ENCODE data around the gene CLIC6.

The CLIC6 gene

GRCh38 chr21:34733852-34734251, 65.1 kb downstream of the CLIC6 start:
- Histone ChIP-seq H3K4me1 (ENCODE audit: insufficient read depth, low read length) (no peaks in the 10 kb centered on the region), H3K9me3 (ENCODE audit: low read length) (no peaks in the 10 kb centered on the region), H3K27me3 (ENCODE audit: control insufficient read depth in 1 of 2, insufficient read depth in 2 of 2, low read length in 2 of 2) (no peaks in the 10 kb centered on the region), H3K36me3 (ENCODE audit: insufficient read depth, low read length) (no peaks in the 10 kb centered on the region), H3K4me3 (ENCODE audit: low read depth in 1 of 2, low read length in 2 of 2) (no peak overlapping the region), H3K27ac (ENCODE audit: low read depth, low read length) (no peak overlapping the region), H3K9ac (ENCODE audit: low read length) (no peak overlapping the region)

- H3K9ac ChIP-seq (ENCODE audit: low read length), result no peak overlapping the region
- H3K4me3 ChIP-seq (ENCODE audit: low read depth in 1 of 2, low read length in 2 of 2), result no peak overlapping the region
- H3K4me1 ChIP-seq (ENCODE audit: insufficient read depth, low read length), result no peaks in the 10 kb centered on the region
- H3K36me3 ChIP-seq (ENCODE audit: insufficient read depth, low read length), result no peaks in the 10 kb centered on the region
- H3K9me3 ChIP-seq (ENCODE audit: low read length), result no peaks in the 10 kb centered on the region
- no peaks in the 10 kb centered on the region for H3K27me3 ChIP-seq (ENCODE audit: control insufficient read depth in 1 of 2, insufficient read depth in 2 of 2, low read length in 2 of 2)
- H3K27ac ChIP-seq (ENCODE audit: low read depth, low read length), result no peak overlapping the region
These were observed 65.9 kb downstream of the CLIC6 start for GRCh38 chr21:34734696-34735095.

GRCh38 chr21:34736116-34736874, 67.5 kb downstream of the CLIC6 start:
- Histone ChIP-seq H3K9ac (ENCODE audit: low read length) (no peak overlapping the region), H3K36me3 (ENCODE audit: insufficient read depth, low read length) (no peaks in the 10 kb centered on the region), H3K4me1 (ENCODE audit: insufficient read depth, low read length) (no peaks in the 10 kb centered on the region), H3K9me3 (ENCODE audit: low read length) (no peaks in the 10 kb centered on the region), H3K27me3 (ENCODE audit: control insufficient read depth in 1 of 2, insufficient read depth in 2 of 2, low read length in 2 of 2) (no peaks in the 10 kb centered on the region), H3K4me3 (ENCODE audit: low read depth in 1 of 2, low read length in 2 of 2) (no peak overlapping the region), H3K27ac (ENCODE audit: low read depth, low read length) (no peak overlapping the region)

GRCh38 chr21:34737115-34737514, 68.3 kb downstream of the CLIC6 start:
- Histone ChIP-seq H3K27me3 (ENCODE audit: control insufficient read depth in 1 of 2, insufficient read depth in 2 of 2, low read length in 2 of 2) (no peaks in the 10 kb centered on the region), H3K4me3 (ENCODE audit: low read depth in 1 of 2, low read length in 2 of 2) (no peak overlapping the region), H3K9me3 (ENCODE audit: low read length) (no peaks in the 10 kb centered on the region), H3K36me3 (ENCODE audit: insufficient read depth, low read length) (no peaks in the 10 kb centered on the region), H3K9ac (ENCODE audit: low read length) (no peak overlapping the region), H3K27ac (ENCODE audit: low read depth, low read length) (no peak overlapping the region), H3K4me1 (ENCODE audit: insufficient read depth, low read length) (no peaks in the 10 kb centered on the region)

GRCh38 chr21:34740198-34740597, 71.4 kb downstream of the CLIC6 start:
- H3K4me1 ChIP-seq (ENCODE audit: insufficient read depth, low read length), result peaks cover 1% of the 10 kb centered on the region
- no peak overlapping the region for H3K4me3 ChIP-seq (ENCODE audit: low read depth in 1 of 2, low read length in 2 of 2)
- no peak overlapping the region for H3K27ac ChIP-seq (ENCODE audit: low read depth, low read length)
- no peaks in the 10 kb centered on the region for H3K9me3 ChIP-seq (ENCODE audit: low read length)
- no peaks in the 10 kb centered on the region for H3K27me3 ChIP-seq (ENCODE audit: control insufficient read depth in 1 of 2, insufficient read depth in 2 of 2, low read length in 2 of 2)
- no peak overlapping the region for H3K9ac ChIP-seq (ENCODE audit: low read length)
- H3K36me3 ChIP-seq (ENCODE audit: insufficient read depth, low read length), result no peaks in the 10 kb centered on the region

- Histone ChIP-seq H3K9me3 (ENCODE audit: low read length) (no peaks in the 10 kb centered on the region), H3K27me3 (ENCODE audit: control insufficient read depth in 1 of 2, insufficient read depth in 2 of 2, low read length in 2 of 2) (no peaks in the 10 kb centered on the region), H3K36me3 (ENCODE audit: insufficient read depth, low read length) (no peaks in the 10 kb centered on the region), H3K4me1 (ENCODE audit: insufficient read depth, low read length) (peaks cover 4% of the 10 kb centered on the region), H3K4me3 (ENCODE audit: low read depth in 1 of 2, low read length in 2 of 2) (no peak overlapping the region), H3K9ac (ENCODE audit: low read length) (no peak overlapping the region), H3K27ac (ENCODE audit: low read depth, low read length) (no peak overlapping the region)
These were observed 74.5 kb downstream of the CLIC6 start for GRCh38 chr21:34743285-34743684.

- Histone ChIP-seq H3K4me3 (ENCODE audit: low read depth in 1 of 2, low read length in 2 of 2) (no peak overlapping the region), H3K27ac (ENCODE audit: low read depth, low read length) (no peak overlapping the region), H3K27me3 (ENCODE audit: control insufficient read depth in 1 of 2, insufficient read depth in 2 of 2, low read length in 2 of 2) (no peaks in the 10 kb centered on the region), H3K4me1 (ENCODE audit: insufficient read depth, low read length) (peaks cover 4% of the 10 kb centered on the region), H3K9me3 (ENCODE audit: low read length) (no peaks in the 10 kb centered on the region), H3K9ac (ENCODE audit: low read length) (no peak overlapping the region), H3K36me3 (ENCODE audit: insufficient read depth, low read length) (no peaks in the 10 kb centered on the region)
These were observed 75.0 kb downstream of the CLIC6 start for GRCh38 chr21:34743831-34744230.

- H3K9me3 ChIP-seq (ENCODE audit: low read length), result no peaks in the 10 kb centered on the region
- peaks cover 4% of the 10 kb centered on the region for H3K4me1 ChIP-seq (ENCODE audit: insufficient read depth, low read length)
- no peaks in the 10 kb centered on the region for H3K36me3 ChIP-seq (ENCODE audit: insufficient read depth, low read length)
- H3K9ac ChIP-seq (ENCODE audit: low read length), result no peak overlapping the region
- H3K27me3 ChIP-seq (ENCODE audit: control insufficient read depth in 1 of 2, insufficient read depth in 2 of 2, low read length in 2 of 2), result no peaks in the 10 kb centered on the region
- H3K27ac ChIP-seq (ENCODE audit: low read depth, low read length), result no peak overlapping the region
- H3K4me3 ChIP-seq (ENCODE audit: low read depth in 1 of 2, low read length in 2 of 2), result no peak overlapping the region
These were observed 76.0 kb downstream of the CLIC6 start for GRCh38 chr21:34744801-34745200.

- H3K4me1 ChIP-seq (ENCODE audit: insufficient read depth, low read length), result peaks cover 4% of the 10 kb centered on the region
- no peak overlapping the region for H3K9ac ChIP-seq (ENCODE audit: low read length)
- no peaks in the 10 kb centered on the region for H3K36me3 ChIP-seq (ENCODE audit: insufficient read depth, low read length)
- H3K27ac ChIP-seq (ENCODE audit: low read depth, low read length), result no peak overlapping the region
- peak overlapping the region in 1 of 2 donors; percentile 19 for H3K4me3 ChIP-seq (ENCODE audit: low read depth in 1 of 2, low read length in 2 of 2)
- no peaks in the 10 kb centered on the region for H3K9me3 ChIP-seq (ENCODE audit: low read length)
- H3K27me3 ChIP-seq (ENCODE audit: control insufficient read depth in 1 of 2, insufficient read depth in 2 of 2, low read length in 2 of 2), result no peaks in the 10 kb centered on the region
These were observed 76.9 kb downstream of the CLIC6 start for GRCh38 chr21:34745557-34746255.

- H3K36me3 ChIP-seq (ENCODE audit: insufficient read depth, low read length), result no peaks in the 10 kb centered on the region
- no peak overlapping the region for H3K9ac ChIP-seq (ENCODE audit: low read length)
- H3K4me1 ChIP-seq (ENCODE audit: insufficient read depth, low read length), result peaks cover 4% of the 10 kb centered on the region
- H3K27ac ChIP-seq (ENCODE audit: low read depth, low read length), result no peak overlapping the region
- no peak overlapping the region for H3K4me3 ChIP-seq (ENCODE audit: low read depth in 1 of 2, low read length in 2 of 2)
- no peaks in the 10 kb centered on the region for H3K27me3 ChIP-seq (ENCODE audit: control insufficient read depth in 1 of 2, insufficient read depth in 2 of 2, low read length in 2 of 2)
- H3K9me3 ChIP-seq (ENCODE audit: low read length), result no peaks in the 10 kb centered on the region
These were observed 80.1 kb downstream of the CLIC6 start for GRCh38 chr21:34748862-34749261.

- Histone ChIP-seq H3K9ac (ENCODE audit: low read length) (no peak overlapping the region), H3K36me3 (ENCODE audit: insufficient read depth, low read length) (no peaks in the 10 kb centered on the region), H3K27me3 (ENCODE audit: control insufficient read depth in 1 of 2, insufficient read depth in 2 of 2, low read length in 2 of 2) (no peaks in the 10 kb centered on the region), H3K4me1 (ENCODE audit: insufficient read depth, low read length) (no peaks in the 10 kb centered on the region), H3K27ac (ENCODE audit: low read depth, low read length) (no peak overlapping the region), H3K4me3 (ENCODE audit: low read depth in 1 of 2, low read length in 2 of 2) (no peak overlapping the region), H3K9me3 (ENCODE audit: low read length) (no peaks in the 10 kb centered on the region)
These were observed 86.2 kb downstream of the CLIC6 start for GRCh38 chr21:34754690-34755647.

Data from muscle layer of colon (tissue), 2 donors.